ENCODE measurements around the gene SPON2. TPM values are rescaled to one million over a fixed set of nuclear protein-coding genes. Genes with fewer than 3 reads are reported as not detected.

The SPON2 gene
- total and polyA plus RNA-seq, 2 of the 4 experiments (the other 2 are of a cell fraction) = 21.1 to 177 TPM

GRCh38 chr4:1170156-1170975 lies 2.0 kb downstream of the SPON2 start:
- Histone ChIP-seq H2AFZ (replicated peaks; ENCODE audit: low read length, poor library complexity) (no peak overlapping the region), H3K9me1 (ENCODE audit: insufficient read depth, low read length) (peaks cover 3% of the 10 kb centered on the region; the same call in 1 of the 2 replicates), H2BK5ac (ENCODE audit: low read depth, low read length, poor library complexity, severe bottlenecking) (no peak overlapping the region), H3K9me3 (ENCODE audit: control insufficient read depth, insufficient read depth, low read length) (no peaks in the 10 kb centered on the region), H3K4ac (ENCODE audit: low read depth, low read length) (no peak overlapping the region), H2BK120ac (ENCODE audit: low read depth, low read length) (no peak overlapping the region), H3K36me3 (ENCODE audit: control insufficient read depth, insufficient read depth, low read length) (peaks cover 22% of the 10 kb centered on the region; the same call in 1 of the 2 replicates), H2BK20ac (ENCODE audit: low read depth, low read length) (no peak overlapping the region), H3K9ac (ENCODE audit: low read depth, low read length) (no peak overlapping the region), H3K79me1 (ENCODE audit: low read depth in 1 of 2, low read length in 2 of 2) (peaks cover 0 to 5% of the 10 kb centered on the region in 2 experiments; a peak in 1 of 4 replicates), H4K91ac (ENCODE audit: insufficient read depth, low read depth, low read length) (no peak overlapping the region), H3K18ac (ENCODE audit: low read depth, low read length) (no peak overlapping the region), H3K4me3 (ENCODE audit: insufficient read depth, low read depth, low read length) (peak overlapping the region; percentile 12; the same call in 1 of the 2 replicates), H2AK5ac (ENCODE audit: low read depth, low read length) (peak overlapping the region; percentile 56), H4K5ac (ENCODE audit: low read depth, low read length) (no peak overlapping the region), H3K14ac (replicated peaks; ENCODE audit: low read depth, low read length) (no peak overlapping the region), H3K4me2 (ENCODE audit: low read depth, low read length) (no peak overlapping the region; the same call in 1 of the 2 replicates), H3K56ac (ENCODE audit: extremely low read depth, insufficient read depth, low read length) (no peak overlapping the region), H4K20me1 (ENCODE audit: insufficient read depth, low read length) (no peaks in the 10 kb centered on the region), H4K8ac (ENCODE audit: low read depth in 2 of 2, low read length in 2 of 2) (no peak overlapping the region), H3K23ac (ENCODE audit: low read depth, low read length) (no peak overlapping the region), H2BK15ac (ENCODE audit: low read depth, low read length) (no peak overlapping the region), H2AK9ac (replicated peaks; ENCODE audit: low read depth, low read length, poor library complexity) (peak overlapping the region; percentile 46), H3K4me1 (ENCODE audit: control insufficient read depth, insufficient read depth, low read length) (peaks cover 18% of the 10 kb centered on the region), H3K27me3 (ENCODE audit: control insufficient read depth, insufficient read depth, low read length) (no peaks in the 10 kb centered on the region), H3K27ac (ENCODE audit: insufficient read depth, low read length) (no peak overlapping the region)
- intact Hi-C loops (cut with micrococcal nuclease) (no loop called here), dilution Hi-C loops (cut with HindIII; ENCODE audit: low sequenced_read_pairs, unreplicated experiment) (no loop called here), in situ Hi-C loops (cut with MboI; ENCODE audit: low sequenced_read_pairs) (loop anchor here (25.0 kb wide), 1 partner anchor 467 kb away; no protein-coding TSS in a partner anchor)
- ChIA-PET CTCF (no interaction called here), POLR2A (ENCODE audit: unreplicated experiment) (no interaction called here)
- ATAC-seq (ENCODE audit: low read depth) (no peak), DNase-seq (no peak)
- 88% methylated on average over 7 of the region's 37 CpGs; no CpG with 5 or more reads in 1 of the 2 experiments for WGBS, 2 experiments (ENCODE audit: extremely low coverage in 2 of 2, insufficient read length in 1 of 2)
- BruUV-seq (replicated peaks) = no TSS peak
- no peak for TF ChIP-seq ELK1 (IDR thresholded peaks at IDR 0.05; ENCODE audit: borderline replicate concordance, low read depth, low read length)
- TF ChIP-seq NFE2L2 (IDR thresholded peaks at IDR 0.05; ENCODE audit: low read depth, low read length) = no peak
- TF ChIP-seq MXI1 (IDR thresholded peaks at IDR 0.05; ENCODE audit: borderline replicate concordance, low read depth, low read length) = no peak
- no peak for TF ChIP-seq CHD1 (IDR thresholded peaks at IDR 0.05; ENCODE audit: low read depth, low read length)
- no peak for TF ChIP-seq MAFK (IDR thresholded peaks at IDR 0.05; ENCODE audit: low read depth, low read length)
- no peak for TF ChIP-seq SMC3 (IDR thresholded peaks at IDR 0.05; ENCODE audit: low read depth, low read length)
- TF ChIP-seq CTCF (conservative IDR thresholded peaks at IDR 0.05; ENCODE audit: low read depth, low read length) = no peak
- no peak for TF ChIP-seq RCOR1 (IDR thresholded peaks at IDR 0.05; ENCODE audit: insufficient replicate concordance, low read length)
- TF ChIP-seq BHLHE40 (IDR thresholded peaks at IDR 0.05; ENCODE audit: low read depth, low read length) = no peak
- no peak for TF ChIP-seq FOS (IDR thresholded peaks at IDR 0.05; ENCODE audit: low read depth, low read length)
- TF ChIP-seq USF2 (IDR thresholded peaks at IDR 0.05; ENCODE audit: low read depth, low read length) = no peak

Measured in IMR-90 (cell line).